Inflammatory macrophage (primary cell): Measurements from ENCODE around the gene ADGB.

ENCODE experiments used
- DNase-seq, 2 donors: peaks; one replicate each; pipeline ENCODE4 v3.0.0-alpha.2; 2020 to 2022

Gene ADGB

GRCh38 chr6:146864885-146865284 lies 266.1 kb downstream of the ADGB start:
- DNase-seq: no peak
